Mesendoderm (in vitro differentiated cells): ENCODE results near the gene MB21D2.

Experiments
- DNase-seq: peaks from one replicate; pipeline ENCODE4 v3.0.0; 2013
- H2AK5ac ChIP-seq: 2 replicates; pipeline ENCODE4 v1.6.1; 2013; ENCODE audit warnings: low read length, inconsistent platforms
- H2BK120ac ChIP-seq: 2 replicates; pipeline ENCODE4 v1.6.1; 2013; ENCODE audit warnings: low read depth, mild to moderate bottlenecking, low read length, moderate library complexity, mixed read lengths
- H2BK15ac ChIP-seq: replicated peaks from 2 replicates; pipeline ENCODE4 v1.6.1; 2013; ENCODE audit warnings: low read depth, mild to moderate bottlenecking, moderate library complexity
- H2BK5ac ChIP-seq: 2 replicates; pipeline ENCODE4 v1.6.1; 2013; ENCODE audit warnings: low read length, inconsistent platforms
- H3K18ac ChIP-seq: 2 replicates; pipeline ENCODE4 v1.6.1; 2013; ENCODE audit warnings: mild to moderate bottlenecking, low read length, mixed read lengths
- H3K23ac ChIP-seq: one replicate; pipeline ENCODE4 v1.6.1; 2013; ENCODE audit warnings: low read length
- H3K27ac ChIP-seq: 2 replicates; pipeline ENCODE4 v1.5.1; 2013; ENCODE audit warnings: low read depth, mild to moderate bottlenecking, inconsistent platforms, low read length, moderate library complexity
- H3K27me3 ChIP-seq: 2 replicates; pipeline ENCODE4 v1.6.1; 2013; ENCODE audit warnings: low read length, control low read depth, mild to moderate bottlenecking, inconsistent platforms; ENCODE audit not compliant: insufficient read depth, poor library complexity
- H3K36me3 ChIP-seq: 2 replicates; pipeline ENCODE4 v1.6.1; 2013; ENCODE audit warnings: low read length, inconsistent platforms; ENCODE audit not compliant: control insufficient read depth, insufficient read depth
- H3K4ac ChIP-seq: one replicate; pipeline ENCODE4 v1.6.1; 2013; ENCODE audit warnings: low read depth, mild to moderate bottlenecking, low read length, moderate library complexity
- H3K4me1 ChIP-seq: 2 replicates; pipeline ENCODE4 v1.6.1; 2013; ENCODE audit warnings: low read depth, low read length, inconsistent platforms; ENCODE audit not compliant: control insufficient read depth
- H3K4me2 ChIP-seq: 2 replicates; pipeline ENCODE4 v1.6.1; 2013; ENCODE audit warnings: low read length
- H3K4me3 ChIP-seq: 2 replicates; pipeline ENCODE4 v1.5.1; 2013; ENCODE audit warnings: mild to moderate bottlenecking, low read length
- H3K56ac ChIP-seq: one replicate; pipeline ENCODE4 v1.6.1; 2013; ENCODE audit warnings: low read length
- H3K79me1 ChIP-seq: 2 replicates; pipeline ENCODE4 v1.6.1; 2013; ENCODE audit warnings: low read length, inconsistent platforms
- H3K79me2 ChIP-seq: 2 replicates; pipeline ENCODE4 v1.6.1; 2013; ENCODE audit warnings: mild to moderate bottlenecking, low read length; ENCODE audit not compliant: control insufficient read depth, insufficient read depth
- H3K9ac ChIP-seq: 2 replicates; pipeline ENCODE4 v1.6.1; 2013; ENCODE audit warnings: low read length, inconsistent platforms
- H4K5ac ChIP-seq: one replicate; pipeline ENCODE4 v1.6.1; 2013; ENCODE audit warnings: low read length
- H4K8ac ChIP-seq: one replicate; pipeline ENCODE4 v1.6.1; 2013; ENCODE audit warnings: low read depth, mild to moderate bottlenecking, control low read depth, low read length, moderate library complexity
- WGBS: extraction: QIAGEN DNeasy Blood & Tissue Kit; methylation state at CpG from one replicate; pipeline ENCODE4 v1.1.7; 2013; ENCODE audit warnings: low lambda C conversion rate, missing lambda C conversion rate; ENCODE audit not compliant: insufficient coverage; ENCODE audit errors: extremely low coverage; 5-methylcytosine and 5-hydroxymethylcytosine counted together

The MB21D2 gene

GRCh38 chr3:192905980-192906678 lies 11.5 kb downstream of the MB21D2 start:
- Histone ChIP-seq H3K18ac (no peak overlapping the region), H3K27ac (no peak overlapping the region), H3K9ac (no peak overlapping the region), H3K27me3 (no peaks in the 10 kb centered on the region), H3K79me1 (peaks cover 23% of the 10 kb centered on the region), H2BK15ac (no peak overlapping the region), H3K36me3 (no peaks in the 10 kb centered on the region), H2BK5ac (no peak overlapping the region), H2AK5ac (no peak overlapping the region), H3K56ac (no peak overlapping the region), H3K4me3 (no peak overlapping the region), H4K8ac (no peak overlapping the region), H3K79me2 (peaks cover 57% of the 10 kb centered on the region), H3K4me1 (no peaks in the 10 kb centered on the region), H4K5ac (no peak overlapping the region), H3K4ac (peak overlapping the region; percentile 27), H2BK120ac (no peak overlapping the region), H3K4me2 (no peak overlapping the region), H3K23ac (no peak overlapping the region)
- no CpG with 5 or more reads among the region's 3 CpGs for WGBS
- DNase-seq = no peak

- H3K23ac ChIP-seq = no peak overlapping the region
- H2BK120ac ChIP-seq = no peak overlapping the region
- H3K4me1 ChIP-seq = no peaks in the 10 kb centered on the region
- H3K27me3 ChIP-seq = no peaks in the 10 kb centered on the region
- H2BK5ac ChIP-seq = no peak overlapping the region
- peaks cover 55% of the 10 kb centered on the region for H3K79me2 ChIP-seq
- DNase-seq = no peak
- no CpG with 5 or more reads among the region's 10 CpGs for WGBS
- no peak overlapping the region for H3K9ac ChIP-seq
- H3K36me3 ChIP-seq = no peaks in the 10 kb centered on the region
- no peak overlapping the region for H2BK15ac ChIP-seq
- no peak overlapping the region for H3K18ac ChIP-seq
- no peak overlapping the region for H3K4ac ChIP-seq
- H4K5ac ChIP-seq = no peak overlapping the region
- peaks cover 25% of the 10 kb centered on the region for H3K79me1 ChIP-seq
- no peak overlapping the region for H3K4me2 ChIP-seq
- no peak overlapping the region for H3K4me3 ChIP-seq
- no peak overlapping the region for H3K56ac ChIP-seq
- no peak overlapping the region for H2AK5ac ChIP-seq
- no peak overlapping the region for H3K27ac ChIP-seq
- no peak overlapping the region for H4K8ac ChIP-seq
These were observed 12.9 kb downstream of the MB21D2 start for GRCh38 chr3:192904632-192905289.

- Histone ChIP-seq H3K4me1 (no peaks in the 10 kb centered on the region), H4K8ac (no peak overlapping the region), H3K56ac (no peak overlapping the region), H3K23ac (no peak overlapping the region), H3K4me2 (no peak overlapping the region), H3K9ac (no peak overlapping the region), H3K4me3 (no peak overlapping the region), H3K27ac (no peak overlapping the region), H3K79me2 (peaks cover 62% of the 10 kb centered on the region), H3K18ac (no peak overlapping the region), H2BK5ac (no peak overlapping the region), H3K4ac (no peak overlapping the region), H4K5ac (no peak overlapping the region), H3K79me1 (peaks cover 25% of the 10 kb centered on the region), H2AK5ac (no peak overlapping the region), H3K27me3 (no peaks in the 10 kb centered on the region), H2BK120ac (no peak overlapping the region), H3K36me3 (no peaks in the 10 kb centered on the region), H2BK15ac (no peak overlapping the region)
- DNase-seq = no peak
- no CpG with 5 or more reads among the region's 4 CpGs for WGBS
These were observed 15.1 kb downstream of the MB21D2 start for GRCh38 chr3:192902549-192902948.

- no peak overlapping the region for H4K5ac ChIP-seq
- no peaks in the 10 kb centered on the region for H3K27me3 ChIP-seq
- H3K27ac ChIP-seq = no peak overlapping the region
- no peak overlapping the region for H3K4ac ChIP-seq
- no peak for DNase-seq
- H4K8ac ChIP-seq = no peak overlapping the region
- no peak overlapping the region for H2AK5ac ChIP-seq
- no peak overlapping the region for H3K4me2 ChIP-seq
- H3K79me2 ChIP-seq = peaks cover 62% of the 10 kb centered on the region
- H3K4me3 ChIP-seq = no peak overlapping the region
- H3K9ac ChIP-seq = no peak overlapping the region
- no peaks in the 10 kb centered on the region for H3K36me3 ChIP-seq
- H2BK5ac ChIP-seq = no peak overlapping the region
- H3K23ac ChIP-seq = no peak overlapping the region
- no peak overlapping the region for H3K56ac ChIP-seq
- WGBS = no CpG with 5 or more reads among the region's 1 CpG
- no peak overlapping the region for H2BK15ac ChIP-seq
- H3K4me1 ChIP-seq = no peaks in the 10 kb centered on the region
- H3K79me1 ChIP-seq = peaks cover 23% of the 10 kb centered on the region
- H2BK120ac ChIP-seq = no peak overlapping the region
- no peak overlapping the region for H3K18ac ChIP-seq
These were observed 16.2 kb downstream of the MB21D2 start for GRCh38 chr3:192901435-192901834.

- Histone ChIP-seq H2BK15ac (no peak overlapping the region), H2BK120ac (no peak overlapping the region), H3K56ac (no peak overlapping the region), H3K27me3 (no peaks in the 10 kb centered on the region), H3K4me1 (peaks cover 4% of the 10 kb centered on the region), H2BK5ac (no peak overlapping the region), H3K18ac (no peak overlapping the region), H3K9ac (no peak overlapping the region), H3K79me1 (peaks cover 21% of the 10 kb centered on the region), H3K4me2 (no peak overlapping the region), H3K79me2 (peaks cover 65% of the 10 kb centered on the region), H3K23ac (no peak overlapping the region), H4K8ac (no peak overlapping the region), H3K4me3 (no peak overlapping the region), H3K4ac (no peak overlapping the region), H4K5ac (no peak overlapping the region), H2AK5ac (no peak overlapping the region), H3K27ac (no peak overlapping the region), H3K36me3 (no peaks in the 10 kb centered on the region)
- DNase-seq = no peak
- no CpG with 5 or more reads among the region's 3 CpGs for WGBS
These were observed 18.1 kb downstream of the MB21D2 start for GRCh38 chr3:192899540-192899982.
